Endometrium (tissue), 2 donors: ENCODE data around the gene INPP5D.
"Not testable (repeated sequence)": the region's sequence is repeated elsewhere in the genome, so short reads cannot be mapped to it uniquely, and the experiment has no call there.

ENCODE experiments used
- FAIRE-seq: peaks from 2 replicates; lab custom pipeline; 2012; peaks lifted over from hg19 to GRCh38; lab: Jason Lieb, UNC
- donor health status: control.
- donor health status: control.

The INPP5D gene

DNA sequence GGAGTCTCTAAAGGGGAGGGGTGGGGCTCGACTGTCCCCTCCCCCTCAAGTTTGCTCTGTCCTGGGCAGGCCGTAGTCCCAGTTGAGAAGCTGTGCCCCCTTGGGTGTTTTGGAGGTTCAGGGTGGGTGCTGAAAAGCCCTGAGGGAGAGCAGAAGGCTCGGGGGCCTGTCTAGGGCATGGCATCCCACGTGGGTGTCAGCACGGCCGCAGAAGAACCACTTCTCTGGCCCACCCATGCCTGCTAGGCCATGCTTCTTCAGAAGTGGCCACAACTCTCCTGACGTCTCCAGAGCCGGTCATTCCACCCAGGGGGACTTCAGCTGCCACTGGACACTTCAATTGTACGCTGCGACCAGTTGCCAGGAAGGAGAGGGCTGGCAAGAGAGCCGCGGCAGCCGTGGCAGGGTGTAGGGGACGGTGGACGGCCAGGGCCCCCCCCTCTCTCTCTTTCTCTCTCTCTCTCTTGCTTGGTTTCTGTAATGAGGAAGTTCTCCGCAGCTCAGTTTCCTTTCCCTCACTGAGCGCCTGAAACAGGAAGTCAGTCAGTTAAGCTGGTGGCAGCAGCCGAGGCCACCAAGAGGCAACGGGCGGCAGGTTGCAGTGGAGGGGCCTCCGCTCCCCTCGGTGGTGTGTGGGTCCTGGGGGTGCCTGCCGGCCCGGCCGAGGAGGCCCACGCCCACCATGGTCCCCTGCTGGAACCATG, at the start of gene INPP5D:
INPP5D (plus strand) TSS at position 546 of the 704 bp plus-strand sequence; CDS start at position 683, 137 bp downstream.
- FAIRE-seq = no peak

DNA sequence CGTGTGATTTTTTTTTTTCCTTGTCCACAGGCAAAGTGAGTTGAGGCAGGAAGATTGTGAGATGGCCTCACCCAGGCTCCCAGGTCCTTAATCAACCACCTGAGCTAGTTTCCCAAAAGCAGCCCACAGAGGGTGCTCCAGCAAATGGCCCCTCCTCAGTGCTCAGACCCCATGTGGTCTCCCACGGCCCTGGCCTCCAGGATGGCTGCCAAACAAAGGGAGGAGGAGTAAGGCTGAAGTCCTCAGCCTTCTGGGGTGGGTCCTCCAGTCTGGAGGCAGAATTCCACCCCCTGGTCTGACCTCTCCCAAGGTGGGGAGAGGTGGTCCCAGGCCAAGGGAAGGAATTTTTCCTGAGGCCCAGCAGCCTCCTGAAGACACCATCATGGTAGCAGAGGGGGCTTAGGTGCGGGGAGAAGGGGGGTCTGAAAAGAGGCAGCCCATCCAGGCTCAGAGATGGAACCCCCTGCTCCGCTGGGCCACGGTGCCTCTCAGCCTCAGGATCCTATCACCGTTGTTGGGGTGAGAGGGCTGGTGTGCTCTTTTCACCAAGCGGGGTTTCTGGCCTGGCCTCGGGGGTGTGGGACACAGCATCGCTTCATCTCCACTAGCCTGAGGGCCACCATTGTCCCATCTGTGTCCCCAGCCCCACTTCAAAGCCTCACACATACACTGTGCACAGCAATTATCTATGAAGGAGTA, 49.4 kb upstream of the INPP5D start:
- no peak for FAIRE-seq

DNA sequence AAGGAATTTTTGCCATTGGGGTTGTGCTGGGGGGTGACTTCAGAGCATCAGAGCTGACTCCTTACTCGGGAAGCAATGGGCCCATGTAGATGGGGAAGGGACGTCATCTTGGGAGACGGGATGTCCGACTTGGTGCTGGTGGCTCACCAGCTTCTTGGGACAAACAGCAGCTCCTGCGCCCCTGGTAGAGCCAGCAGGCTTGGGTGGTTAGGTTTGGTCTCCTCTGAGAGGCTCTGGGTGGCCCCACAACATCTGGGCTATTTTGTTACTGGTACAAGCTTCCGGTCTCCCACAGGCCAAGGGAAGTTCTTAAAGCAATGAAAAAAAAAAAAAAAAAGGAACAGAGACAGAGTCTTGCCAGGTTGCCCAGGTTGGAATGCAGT, 48.9 kb upstream of the INPP5D start:
- no peak for FAIRE-seq

- FAIRE-seq = no peak
Measured at GRCh38 chr2:233011702-233012131, 48.4 kb upstream of the INPP5D start.

DNA sequence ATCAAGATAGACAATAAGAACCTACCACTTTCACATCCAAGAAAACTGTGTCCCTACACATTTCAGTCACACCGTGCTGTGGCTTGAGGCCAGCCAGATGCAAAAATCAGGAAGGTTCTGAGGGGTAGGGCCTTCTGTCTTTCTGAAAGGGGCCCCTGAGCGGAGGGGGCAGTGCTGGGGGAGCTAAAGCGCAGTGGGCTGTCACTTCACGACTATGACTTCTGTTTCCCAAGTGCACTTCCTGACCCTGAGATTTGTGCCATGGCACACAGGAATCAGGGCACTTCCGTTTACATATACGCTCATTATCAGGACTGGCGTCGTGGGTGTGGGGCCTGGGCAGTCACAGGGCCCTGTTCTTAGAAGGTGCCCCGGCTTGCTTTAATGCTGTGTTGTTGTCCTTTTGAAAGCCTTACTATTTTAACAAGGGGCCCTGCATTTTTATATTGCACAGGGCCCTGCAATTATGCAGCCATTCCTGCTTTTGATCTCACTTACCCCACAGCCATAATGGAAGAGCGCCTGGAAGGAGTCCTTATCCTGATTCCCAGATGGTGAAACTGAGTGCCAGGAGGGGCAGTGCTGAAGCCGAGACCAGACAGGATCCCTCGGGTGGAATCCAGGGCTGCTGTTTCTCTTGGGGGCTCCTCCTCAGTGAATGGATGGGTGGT, 47.7 kb upstream of the INPP5D start:
- FAIRE-seq = no peak

DNA sequence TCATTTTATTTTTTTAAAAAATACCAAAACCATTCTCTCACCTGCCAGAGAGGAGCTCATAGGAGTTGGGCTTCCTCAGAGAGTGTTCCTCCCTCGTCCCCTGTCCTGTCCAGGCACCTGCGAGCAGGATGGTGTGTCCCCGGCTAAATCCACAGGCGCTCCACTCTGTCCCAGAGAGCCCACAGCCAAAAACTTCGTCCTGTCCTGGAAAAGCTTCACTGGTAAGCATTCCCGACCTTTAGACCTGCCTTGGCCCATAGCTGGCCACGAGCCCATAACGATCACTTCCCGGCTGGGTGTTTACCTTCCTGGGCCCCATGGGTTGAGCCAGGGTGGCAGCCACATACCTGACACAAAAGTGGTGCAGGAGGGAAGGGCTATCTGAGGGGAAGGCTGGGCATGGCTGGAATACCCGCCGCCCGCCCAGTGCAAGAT, 47.1 kb upstream of the INPP5D start, which contains the start of gene NGEF:
NGEF (minus strand) TSS at position 230 of the 435 bp plus-strand sequence. CDS start 38,366 bp downstream, outside the sequence.
- no peak for FAIRE-seq

- no peak for FAIRE-seq
Measured at GRCh38 chr2:233013650-233014049, 46.5 kb upstream of the INPP5D start.

- no peak for FAIRE-seq
Measured at GRCh38 chr2:233015019-233015645, 45.0 kb upstream of the INPP5D start.

DNA sequence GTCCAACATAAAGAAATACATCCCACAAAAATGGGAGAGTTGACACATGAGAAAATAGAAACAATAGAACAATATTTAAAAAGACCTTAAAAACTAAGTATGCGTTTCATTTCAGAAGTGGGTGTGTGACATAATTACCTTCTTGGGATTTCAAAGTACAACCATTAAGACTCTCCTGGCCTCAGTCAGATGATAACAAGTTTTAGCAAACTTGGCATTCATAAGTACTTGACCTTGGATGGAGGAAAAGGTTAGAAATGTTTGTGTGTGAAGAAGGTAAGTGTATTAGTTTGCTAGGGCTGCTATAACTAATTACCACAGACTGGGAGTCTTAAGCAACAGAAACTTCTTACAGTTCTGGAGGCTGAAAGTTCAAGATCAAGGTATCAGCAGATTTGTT, 42.2 kb upstream of the INPP5D start:
- FAIRE-seq = no peak

DNA sequence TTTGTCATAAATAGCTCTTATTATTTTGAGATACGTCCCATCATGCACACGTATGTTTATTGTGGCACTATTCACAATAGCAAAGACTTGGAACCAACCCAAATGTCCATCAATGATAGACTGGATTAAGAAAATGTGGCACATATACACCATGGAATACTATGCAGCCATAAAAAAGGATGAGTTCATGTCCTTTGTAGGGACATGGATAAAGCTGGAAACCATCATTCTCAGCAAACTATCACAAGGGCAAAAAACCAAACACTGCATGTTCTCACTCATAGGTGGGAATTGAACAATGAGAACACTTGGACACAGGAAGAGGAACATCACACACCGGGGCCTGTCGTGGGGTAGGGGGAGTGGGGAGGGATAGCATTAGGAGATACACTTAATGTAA, 40.5 kb upstream of the INPP5D start:
- FAIRE-seq = not testable (repeated sequence)

DNA sequence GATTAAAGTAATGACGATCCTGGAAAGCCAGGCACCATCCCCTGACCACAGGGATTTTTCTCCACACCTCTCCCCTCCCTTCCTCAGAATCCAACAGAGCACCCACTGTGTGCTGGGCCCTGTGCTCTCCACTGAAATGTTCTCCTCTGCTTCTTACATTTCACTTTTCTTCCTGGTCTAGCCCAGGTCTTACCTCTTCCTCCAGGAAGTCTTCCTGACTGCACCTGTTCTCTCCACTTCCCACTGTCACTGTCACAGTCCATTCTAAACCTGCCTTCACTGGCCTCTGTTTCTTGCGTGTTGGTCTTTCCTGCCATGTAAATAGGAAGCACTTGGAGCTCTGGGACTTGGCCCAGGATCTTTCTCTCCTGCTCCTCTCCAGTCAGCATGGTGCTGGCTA, 39.7 kb upstream of the INPP5D start:
- no peak for FAIRE-seq

- FAIRE-seq = no peak
Measured at GRCh38 chr2:233021771-233022170, 38.4 kb upstream of the INPP5D start.

GRCh38 chr2:233022561-233022960, 37.6 kb upstream of the INPP5D start:
- no peak for FAIRE-seq

- FAIRE-seq = no peak
Measured at GRCh38 chr2:233023007-233023760, 37.0 kb upstream of the INPP5D start.

GRCh38 chr2:233023761-233024410, 36.3 kb upstream of the INPP5D start:
- FAIRE-seq = no peak

GRCh38 chr2:233025706-233026105, 34.4 kb upstream of the INPP5D start:
- no peak for FAIRE-seq

GRCh38 chr2:233026198-233026813, 33.8 kb upstream of the INPP5D start:
- FAIRE-seq = no peak

- no peak for FAIRE-seq
Measured at GRCh38 chr2:233029321-233029720, 30.8 kb upstream of the INPP5D start.

- no peak for FAIRE-seq
Measured at GRCh38 chr2:233031556-233032500, 28.3 kb upstream of the INPP5D start.
